ENCODE measurements around the gene RGS17. TPM values are rescaled to one million over a fixed set of nuclear protein-coding genes. Genes with fewer than 3 reads are reported as not detected.

The RGS17 gene
- total and polyA plus RNA-seq, 2 of the 13 experiments (the other 11 are each of a cell fraction or from before 2014, with no cell fraction given): 0.04 TPM; not detected in 1

GRCh38 chr6:152982904-152983636 is 148.0 kb downstream of the RGS17 start, which contains the start of gene FBXO5 (continued):
- TF ChIP-seq ZNF280D (CRISPR knock-in tag; IDR thresholded peaks at IDR 0.05) (no peak; the same call in 1 of the 2 replicates), ZNF780A (CRISPR knock-in tag; IDR thresholded peaks at IDR 0.05) (peak; percentile 52; the same call in 1 of the 2 replicates), HIVEP1 (CRISPR knock-in tag; IDR thresholded peaks at IDR 0.05) (peak; percentile 35; the same call in 1 of the 2 replicates), DR1 (CRISPR knock-in tag; IDR thresholded peaks at IDR 0.05) (0 out of 2 replicates have a peak, but pooled peaks have one; percentile 40), POLR2AphosphoS5 (IDR thresholded peaks at IDR 0.05; ENCODE audit: low read depth, low read length) (peak; percentile 92), SUZ12 (IDR thresholded peaks at IDR 0.05; ENCODE audit: low read depth, low read length) (no peak), PPARG (CRISPR knock-in tag; conservative IDR thresholded peaks at IDR 0.05) (no peak; the same call in 1 of the 2 replicates), ZNF850 (CRISPR knock-in tag; conservative IDR thresholded peaks at IDR 0.05) (no peak), NFE2L1 (CRISPR knock-in tag; IDR thresholded peaks at IDR 0.05; ENCODE audit: borderline replicate concordance) (no peak), ARNT (IDR thresholded peaks at IDR 0.05) (no peak), GPN1 (CRISPR knock-in tag; IDR thresholded peaks at IDR 0.05; ENCODE audit: borderline replicate concordance) (no peak), SMAD3 (CRISPR knock-in tag; IDR thresholded peaks at IDR 0.05) (0 out of 2 replicates have a peak, but pooled peaks have one; percentile 11), JARID2 (CRISPR knock-in tag; IDR thresholded peaks at IDR 0.05; ENCODE audit: insufficient replicate concordance) (peak; percentile 71), RBFOX2 (IDR thresholded peaks at IDR 0.05; ENCODE audit: low read depth, low read length) (peak; percentile 94), PHF5A (CRISPR knock-in tag; IDR thresholded peaks at IDR 0.05; ENCODE audit: low read depth, unreplicated experiment) (no peak), MTA3 (CRISPR knock-in tag; IDR thresholded peaks at IDR 0.05) (no peak), ZSCAN9 (CRISPR knock-in tag; IDR thresholded peaks at IDR 0.05; ENCODE audit: borderline replicate concordance) (peak; percentile 19; the same call in 1 of the 2 replicates), MEIS2 (CRISPR knock-in tag; IDR thresholded peaks at IDR 0.05) (peak; percentile 9; the same call in 1 of the 2 replicates), HDAC2 (CRISPR knock-in tag; IDR thresholded peaks at IDR 0.05) (peak; percentile 76)
- TF ChIP-seq, protein P1, sequence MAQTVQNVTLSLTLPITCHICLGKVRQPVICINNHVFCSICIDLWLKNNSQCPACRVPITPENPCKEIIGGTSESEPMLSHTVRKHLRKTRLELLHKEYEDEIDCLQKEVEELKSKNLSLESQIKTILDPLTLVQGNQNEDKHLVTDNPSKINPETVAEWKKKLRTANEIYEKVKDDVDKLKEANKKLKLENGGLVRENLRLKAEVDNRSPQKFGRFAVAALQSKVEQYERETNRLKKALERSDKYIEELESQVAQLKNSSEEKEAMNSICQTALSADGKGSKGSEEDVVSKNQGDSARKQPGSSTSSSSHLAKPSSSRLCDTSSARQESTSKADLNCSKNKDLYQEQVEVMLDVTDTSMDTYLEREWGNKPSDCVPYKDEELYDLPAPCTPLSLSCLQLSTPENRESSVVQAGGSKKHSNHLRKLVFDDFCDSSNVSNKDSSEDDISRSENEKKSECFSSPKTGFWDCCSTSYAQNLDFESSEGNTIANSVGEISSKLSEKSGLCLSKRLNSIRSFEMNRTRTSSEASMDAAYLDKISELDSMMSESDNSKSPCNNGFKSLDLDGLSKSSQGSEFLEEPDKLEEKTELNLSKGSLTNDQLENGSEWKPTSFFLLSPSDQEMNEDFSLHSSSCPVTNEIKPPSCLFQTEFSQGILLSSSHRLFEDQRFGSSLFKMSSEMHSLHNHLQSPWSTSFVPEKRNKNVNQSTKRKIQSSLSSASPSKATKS (CRISPR knock-in tag; IDR thresholded peaks at IDR 0.05): peak; percentile 93; the same call in 1 of the 2 replicates
- TF ChIP-seq, protein P2, sequence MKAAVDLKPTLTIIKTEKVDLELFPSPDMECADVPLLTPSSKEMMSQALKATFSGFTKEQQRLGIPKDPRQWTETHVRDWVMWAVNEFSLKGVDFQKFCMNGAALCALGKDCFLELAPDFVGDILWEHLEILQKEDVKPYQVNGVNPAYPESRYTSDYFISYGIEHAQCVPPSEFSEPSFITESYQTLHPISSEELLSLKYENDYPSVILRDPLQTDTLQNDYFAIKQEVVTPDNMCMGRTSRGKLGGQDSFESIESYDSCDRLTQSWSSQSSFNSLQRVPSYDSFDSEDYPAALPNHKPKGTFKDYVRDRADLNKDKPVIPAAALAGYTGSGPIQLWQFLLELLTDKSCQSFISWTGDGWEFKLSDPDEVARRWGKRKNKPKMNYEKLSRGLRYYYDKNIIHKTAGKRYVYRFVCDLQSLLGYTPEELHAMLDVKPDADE (CRISPR knock-in tag; IDR thresholded peaks at IDR 0.05): no peak
- TF ChIP-seq, protein P3, sequence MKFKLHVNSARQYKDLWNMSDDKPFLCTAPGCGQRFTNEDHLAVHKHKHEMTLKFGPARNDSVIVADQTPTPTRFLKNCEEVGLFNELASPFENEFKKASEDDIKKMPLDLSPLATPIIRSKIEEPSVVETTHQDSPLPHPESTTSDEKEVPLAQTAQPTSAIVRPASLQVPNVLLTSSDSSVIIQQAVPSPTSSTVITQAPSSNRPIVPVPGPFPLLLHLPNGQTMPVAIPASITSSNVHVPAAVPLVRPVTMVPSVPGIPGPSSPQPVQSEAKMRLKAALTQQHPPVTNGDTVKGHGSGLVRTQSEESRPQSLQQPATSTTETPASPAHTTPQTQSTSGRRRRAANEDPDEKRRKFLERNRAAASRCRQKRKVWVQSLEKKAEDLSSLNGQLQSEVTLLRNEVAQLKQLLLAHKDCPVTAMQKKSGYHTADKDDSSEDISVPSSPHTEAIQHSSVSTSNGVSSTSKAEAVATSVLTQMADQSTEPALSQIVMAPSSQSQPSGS (CRISPR knock-in tag; IDR thresholded peaks at IDR 0.05): peak; percentile 22; the same call in 1 of the 2 replicates
